K562 (cell line): ENCODE data around the gene SLTM. TPM values are rescaled to one million over a fixed set of nuclear protein-coding genes. Genes with fewer than 3 reads are reported as not detected.

Experiments used
- ATAC-seq: fragments of 200-7000 bp; cut with Tn5 transposase; 3 replicates; pipeline ENCODE4 v1.9.1; 2020; ENCODE audit warnings: moderate library complexity
- BruUV-seq: library from RNA; stranded (reverse); fragments of 400-500 nt; replicated peaks from 2 replicates; lab custom pipeline; 2021; lab: Mats Ljungman, UMichigan
- CTCF ChIA-PET: fragments of 300-600 bp; formaldehyde crosslinking; extraction: SDS; loops from one replicate; lab custom pipeline; 2021; ENCODE audit warnings: low intra/inter-chr PET ratio; lab: Yijun Ruan, JAX
- POLR2A ChIA-PET: fragments of 300-600, 350-650 bp; sonication (Branson Sonifier 250); formaldehyde crosslinking; extraction: SDS; loops from one replicate; lab custom pipeline; 2021; ENCODE audit warnings: antibody characterized with exemption, inconsistent platforms; lab: Yijun Ruan, JAX
- DNase-seq, 4 experiments: peaks; one replicate each; pipeline versions ENCODE4 v3.0.0 to v3.0.0-alpha.2; 2011 to 2018; ENCODE audit warnings: low spot score in 3 of 4, mixed read lengths in 3 of 4; ENCODE audit errors: extremely low read depth in 1 of 4
- FAIRE-seq: peaks from 2 replicates; lab custom pipeline; 2011; peaks lifted over from hg19 to GRCh38; lab: Jason Lieb, UNC
- H2AFZ ChIP-seq: 2 replicates; pipeline ENCODE4 v1.6.0; 2011; ENCODE audit warnings: low read depth, low read length, control low read depth, inconsistent platforms
- H3K27ac ChIP-seq: fragments of 200-600 bp; 3 replicates; pipeline ENCODE4 v1.8.0; 2011; ENCODE audit warnings: low read depth, mild to moderate bottlenecking, control low read depth, inconsistent platforms, low read length, moderate library complexity, mixed read lengths; ENCODE audit errors: extremely low read depth
- H3K27me3 ChIP-seq, 2 experiments: fragments of 300-600 bp in 1 of 2; 2 replicates in 1 of 2; 3 replicates in 1 of 2; pipeline versions ENCODE4 v1.6.0 to v1.8.0; 2011; ENCODE audit warnings: inconsistent platforms in 2 of 2, low read length in 2 of 2, mild to moderate bottlenecking in 1 of 2, mixed read lengths in 1 of 2, moderate library complexity in 1 of 2; ENCODE audit not compliant: control insufficient read depth in 2 of 2, insufficient read depth in 2 of 2
- H3K36me3 ChIP-seq: fragments of 300-600 bp; 3 replicates; pipeline ENCODE4 v1.8.0; 2011; ENCODE audit warnings: mild to moderate bottlenecking, low read length, inconsistent platforms; ENCODE audit not compliant: control insufficient read depth, insufficient read depth
- H3K4me1 ChIP-seq, 2 experiments: fragments of 200-600 bp in 1 of 2; replicated peaks in 1 of 2; 2 replicates in 1 of 2; 3 replicates in 1 of 2; pipeline versions ENCODE4 v1.5.1 to v1.8.0; 2011; ENCODE audit warnings: inconsistent platforms in 2 of 2, low read length in 2 of 2, mild to moderate bottlenecking in 1 of 2, mixed read lengths in 1 of 2, moderate library complexity in 1 of 2; ENCODE audit not compliant: control insufficient read depth in 2 of 2, insufficient read depth in 2 of 2
- H3K4me2 ChIP-seq: 2 replicates; pipeline ENCODE4 v1.6.1; 2011; ENCODE audit warnings: low read length, control low read depth, inconsistent platforms, mixed read lengths; ENCODE audit not compliant: insufficient read depth
- H3K4me3 ChIP-seq: fragments of 200-600 bp; sonication (generic), shearing (Covaris generic); 2 replicates; pipeline ENCODE4 v1.5.1; 2016; ENCODE audit warnings: control low read depth, inconsistent platforms
- H3K79me2 ChIP-seq: fragments of 200-600 bp; 3 replicates; pipeline ENCODE4 v1.8.0; 2011; ENCODE audit warnings: low read length, inconsistent platforms; ENCODE audit not compliant: control insufficient read depth, insufficient read depth
- H3K9ac ChIP-seq, 2 experiments: 2 replicates each; pipeline versions ENCODE4 v1.6.0 to v1.6.1; 2011; ENCODE audit warnings: low read depth in 2 of 2, low read length in 2 of 2, control low read depth in 1 of 2, inconsistent platforms in 1 of 2, mild to moderate bottlenecking in 1 of 2, mixed read lengths in 1 of 2; ENCODE audit not compliant: insufficient read depth in 1 of 2
- H3K9me1 ChIP-seq: one replicate; pipeline ENCODE4 v1.6.0; 2011; ENCODE audit warnings: inconsistent platforms, mild to moderate bottlenecking, low read length, moderate library complexity; ENCODE audit not compliant: control insufficient read depth, insufficient read depth
- H3K9me3 ChIP-seq: replicated peaks from 2 replicates; pipeline ENCODE4 v1.5.1; 2011; ENCODE audit warnings: low read depth, low read length, inconsistent platforms; ENCODE audit not compliant: control insufficient read depth, insufficient read depth
- H4K20me1 ChIP-seq: replicated peaks from 2 replicates; pipeline ENCODE4 v1.6.1; 2011; ENCODE audit warnings: low read length, inconsistent platforms, mixed read lengths; ENCODE audit not compliant: control insufficient read depth, insufficient read depth
- ATF3 ChIP-seq, 2 experiments: fragments of 450-650 bp in 1 of 2; sonication (generic) in 1 of 2; formaldehyde crosslinking in 1 of 2; IDR thresholded peaks in 1 of 2; conservative IDR thresholded peaks in 1 of 2; 2 replicates each; pipeline versions ENCODE4 v1.6.1 to v1.8.1; 2016 to 2023; ENCODE audit warnings: mild to moderate bottlenecking in 2 of 2, moderate library complexity in 2 of 2, inconsistent platforms in 1 of 2, missing genetic modification reagents in 1 of 2
- CEBPB ChIP-seq: fragments of 450-650 bp; IDR thresholded peaks from 2 replicates; pipeline ENCODE4 v1.6.1; 2016; ENCODE audit warnings: missing genetic modification characterization, missing compliant biosample characterization
- CREBBP ChIP-seq: IDR thresholded peaks from one replicate; pipeline ENCODE4 v1.6.1; 2012; ENCODE audit warnings: low read depth, mild to moderate bottlenecking, control low read depth, inconsistent platforms, low read length
- EZH2 ChIP-seq: IDR thresholded peaks from 2 replicates; pipeline ENCODE4 v1.6.1; 2012; ENCODE audit warnings: low read depth, mild to moderate bottlenecking, inconsistent platforms, low read length, borderline replicate concordance
- GATA2 ChIP-seq: sonication (generic); formaldehyde crosslinking; IDR thresholded peaks from 2 replicates; pipeline ENCODE4 v1.4.0; 2020; ENCODE audit warnings: mild to moderate bottlenecking, missing genetic modification reagents
- IRF2 ChIP-seq: sonication (generic); formaldehyde crosslinking; IDR thresholded peaks from 2 replicates; pipeline ENCODE4 v1.8.1; 2022; ENCODE audit warnings: mild to moderate bottlenecking, missing genetic modification reagents
- MEIS2 ChIP-seq: fragments of 450-650 bp; IDR thresholded peaks from 2 replicates; pipeline ENCODE4 v1.6.1; 2014; ENCODE audit warnings: mild to moderate bottlenecking; ENCODE audit not compliant: partially characterized antibody
- MTA1 ChIP-seq: fragments of 450-650 bp; IDR thresholded peaks from 2 replicates; pipeline ENCODE4 v1.6.1; 2017; ENCODE audit warnings: borderline replicate concordance
- NCOA6 ChIP-seq: fragments of 450-650 bp; IDR thresholded peaks from 2 replicates; pipeline ENCODE4 v1.6.1; 2017; ENCODE audit warnings: mild to moderate bottlenecking
- NFIC ChIP-seq: fragments of 450-650 bp; IDR thresholded peaks from 2 replicates; pipeline ENCODE4 v1.6.1; 2017; ENCODE audit warnings: mild to moderate bottlenecking, inconsistent platforms
- POLR2AphosphoS5 ChIP-seq: IDR thresholded peaks from 2 replicates; pipeline ENCODE4 v1.6.1; 2011; ENCODE audit warnings: mild to moderate bottlenecking, low read depth, low read length, moderate library complexity; ENCODE audit not compliant: control insufficient read depth, insufficient read depth
- POLR2H ChIP-seq: IDR thresholded peaks from 2 replicates; pipeline ENCODE4 v1.6.1; 2016; ENCODE audit warnings: missing genetic modification characterization, low read depth, mild to moderate bottlenecking, control low read depth, missing compliant biosample characterization, moderate library complexity
- RHOXF2B ChIP-seq: fragments of 250-450 bp; sonication (Bioruptor Pico); conservative IDR thresholded peaks from 2 replicates; pipeline ENCODE4 v1.5.1; 2021
- SIN3A ChIP-seq, 2 experiments: fragments of 150-350 bp in 1 of 2; IDR thresholded peaks; 2 replicates each; pipeline ENCODE4 v1.6.1; 2011 to 2016; ENCODE audit warnings: borderline replicate concordance in 2 of 2, low read depth in 2 of 2, low read length in 2 of 2, mild to moderate bottlenecking in 2 of 2, moderate library complexity in 2 of 2; ENCODE audit not compliant: control insufficient read depth in 1 of 2
- SMARCA5 ChIP-seq: fragments of 450-650 bp; IDR thresholded peaks from 2 replicates; pipeline ENCODE4 v1.6.1; 2016
- SMARCC2 ChIP-seq: fragments of 450-650 bp; IDR thresholded peaks from 2 replicates; pipeline ENCODE4 v1.6.1; 2017; ENCODE audit warnings: antibody characterized with exemption, moderate library complexity, mild to moderate bottlenecking, low read depth
- TAL1 ChIP-seq: fragments of 450-650 bp; IDR thresholded peaks from 2 replicates; pipeline ENCODE4 v1.6.1; 2016; ENCODE audit warnings: mild to moderate bottlenecking
- ZC3H11A ChIP-seq: IDR thresholded peaks from 2 replicates; pipeline ENCODE4 v1.6.1; 2012; ENCODE audit warnings: low read depth, low read length, improper control_type of control experiment
- ZNF589 ChIP-seq: fragments of 200-800 bp; sonication (Bioruptor generic); IDR thresholded peaks from 2 replicates; pipeline ENCODE4 v1.6.1; 2016; ENCODE audit warnings: low read depth, missing genetic modification characterization, missing compliant biosample characterization
- WGBS: fragments of 100-300 bp; shearing (Covaris generic); methylation state at CpG from one replicate; pipeline ENCODE4 v1.1.6; 2016; ENCODE audit warnings: low coverage, mixed read lengths; ENCODE audit not compliant: insufficient coverage; ENCODE audit errors: missing lambda C conversion rate; 5-methylcytosine and 5-hydroxymethylcytosine counted together
- in situ Hi-C: fragments of 300-500 bp; cut with MboI; formaldehyde crosslinking; loops from 4 replicates; pipeline ENCODE4 v1.15.0; 2018; ENCODE audit warnings: inconsistent platforms, mixed read lengths
- intact Hi-C: fragments of 100-400 bp; cut with micrococcal nuclease; formaldehyde crosslinking; loops from 2 replicates; pipeline ENCODE4 v1.14.2; 2022
- polyA plus RNA-seq, 8 experiments: library from polyadenylated mRNA; depleted of rRNA in 4 of 8; stranded (reverse) in 5 of 8; unstranded in 3 of 8; fragments of >200 nt; fragmentation: Nextera tagmentation in 2 of 8; fragmentation: Illumina TruSeq in 1 of 8; extraction: Ambion mirVana in 2 of 8; extraction: Trizol in 1 of 8; gene quantifications; 2 replicates each; pipeline versions ENCODE4 v1.2.1 to v1.2.3, GENCODE V29; 2011 to 2014; ENCODE audit warnings: inconsistent platforms in 1 of 8, missing spikeins in 1 of 8
- total RNA-seq, 7 experiments: library from RNA; depleted of rRNA in 6 of 7; stranded (reverse); fragments of >200 nt in 6 of 7; fragmentation: Illumina TruSeq in 2 of 7; extraction: Trizol in 2 of 7; gene quantifications; 2 replicates each; pipeline versions ENCODE4 v1.2.1 to v1.2.3, GENCODE V29; 2011 to 2021; ENCODE audit warnings: low replicate concordance in 1 of 7
- TF ChIP-seq, protein P1 (sequence below): fragments of 450-650 bp; IDR thresholded peaks from 2 replicates; pipeline ENCODE4 v1.6.1; 2016; ENCODE audit warnings: antibody characterized with exemption

The SLTM gene
- total and polyA plus RNA-seq, 9 of the 15 experiments (the other 6 are each of a cell fraction or from before 2014, with no cell fraction given), result 39.5 to 163 (median 102) TPM

GRCh38 chr15:58931987-58932588, 1.4 kb downstream of the SLTM start:
- H3K4me1 ChIP-seq, result peaks cover 0 to 15% of the 10 kb centered on the region in 2 experiments; a peak in 4 of 5 replicates
- peaks cover 38% of the 10 kb centered on the region; the same call in 2 of the 3 replicates for H3K36me3 ChIP-seq
- FAIRE-seq (peak; percentile 69), DNase-seq (peak in 2 of 4 experiments; percentile 29 to 49), ATAC-seq (peak; percentile 23)
- H3K27ac ChIP-seq, result peak overlapping the region; percentile 89
- ChIA-PET POLR2A (interaction anchor here (0.6 to 3.4 kb wide), 10 partner anchors 10 to 474 kb away, joined by 3 to 35 read pairs (median 3); no protein-coding TSS in a partner anchor), CTCF (no interaction called here)
- H3K9ac ChIP-seq, result peak overlapping the region; percentile 38 to 97; a peak in 3 of 4 replicates
- no peaks in the 10 kb centered on the region for H3K9me1 ChIP-seq
- H3K27me3 ChIP-seq, result no peaks in the 10 kb centered on the region
- H3K79me2 ChIP-seq, result peaks cover 62% of the 10 kb centered on the region
- TSS peak; percentile 56 for BruUV-seq
- no peaks in the 10 kb centered on the region for H4K20me1 ChIP-seq
- peak overlapping the region; percentile 70 for H3K4me3 ChIP-seq
- no peaks in the 10 kb centered on the region for H3K9me3 ChIP-seq
- in situ Hi-C loops (no loop called here), intact Hi-C loops (loop anchor here (5.0 kb wide), 1 partner anchor 160 kb away; the partner anchor contains the start of gene MINDY2)
- H2AFZ ChIP-seq, result no peak overlapping the region
- 0% methylated on average over 6 of the region's 6 CpGs for WGBS
- H3K4me2 ChIP-seq, result peak overlapping the region; percentile 82
- TF ChIP-seq SMARCC2 (0 out of 2 replicates have a peak, but pooled peaks have one; percentile 57), ATF3 (IDR thresholded peaks at IDR 0.05) (no peak), ATF3 (CRISPR knock-in tag; conservative IDR thresholded peaks at IDR 0.05) (no peak), ZNF589 (0 out of 2 replicates have a peak, but pooled peaks have one; percentile 60), EZH2 (no peak), POLR2AphosphoS5 (no peak), CREBBP (no peak), ZC3H11A (no peak), POLR2H (0 out of 2 replicates have a peak, but pooled peaks have one; percentile 26), NFIC (0 out of 2 replicates have a peak, but pooled peaks have one; percentile 9), MEIS2 (no peak), IRF2 (CRISPR knock-in tag) (no peak), GATA2 (CRISPR knock-in tag) (no peak), CEBPB (tag) (no peak; the same call in 1 of the 2 replicates), TAL1 (no peak), SMARCA5 (no peak), NCOA6 (no peak), SIN3A (IDR thresholded peaks at IDR 0.05; ENCODE audit: borderline replicate concordance in 2 of 2, control insufficient read depth in 1 of 2, low read depth in 2 of 2, low read length in 2 of 2) (0 out of 4 replicates have a peak, but pooled peaks of 1 of the 2 experiments have one; percentile 58), RHOXF2B (CRISPR knock-in tag) (no peak), MTA1 (no peak)
- TF ChIP-seq, protein P1, sequence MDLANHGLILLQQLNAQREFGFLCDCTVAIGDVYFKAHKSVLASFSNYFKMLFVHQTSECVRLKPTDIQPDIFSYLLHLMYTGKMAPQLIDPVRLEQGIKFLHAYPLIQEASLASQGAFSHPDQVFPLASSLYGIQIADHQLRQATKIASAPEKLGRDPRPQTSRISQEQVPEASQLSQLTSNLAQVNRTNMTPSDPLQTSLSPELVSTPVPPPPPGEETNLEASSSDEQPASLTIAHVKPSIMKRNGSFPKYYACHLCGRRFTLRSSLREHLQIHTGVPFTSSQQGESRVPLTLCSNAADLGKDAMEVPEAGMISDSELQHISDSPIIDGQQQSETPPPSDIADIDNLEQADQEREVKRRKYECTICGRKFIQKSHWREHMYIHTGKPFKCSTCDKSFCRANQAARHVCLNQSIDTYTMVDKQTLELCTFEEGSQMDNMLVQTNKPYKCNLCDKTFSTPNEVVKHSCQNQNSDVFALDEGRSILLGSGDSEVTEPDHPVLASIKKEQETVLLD, result no peak
